Mucosa of descending colon (tissue), 3 donors: ENCODE data around the gene RPL21. TPM values are rescaled to one million over a fixed set of nuclear protein-coding genes. Genes with fewer than 3 reads are reported as not detected.

Experiments used
- ATAC-seq: fragments of 200-7000 bp; cut with Tn5 transposase; one replicate; pipeline ENCODE4 v1.9.1; 2020; ENCODE audit warnings: mild to moderate bottlenecking, moderate library complexity
- DNase-seq, 3 donors: peaks; one replicate each; pipeline ENCODE4 v3.0.0-alpha.2; 2020
- H3K36me3 ChIP-seq: fragments of 200-600 bp; one replicate; pipeline ENCODE4 v1.8.0; 2021; ENCODE audit warnings: low read depth, mild to moderate bottlenecking
- H3K4me1 ChIP-seq: fragments of 200-600 bp; one replicate; pipeline ENCODE4 v1.8.0; 2021; ENCODE audit warnings: low read depth, mild to moderate bottlenecking
- H3K4me3 ChIP-seq: fragments of 200-600 bp; one replicate; pipeline ENCODE4 v1.8.0; 2021; ENCODE audit warnings: mild to moderate bottlenecking
- H3K9me3 ChIP-seq: fragments of 200-600 bp; one replicate; pipeline ENCODE4 v1.8.0; 2021; ENCODE audit warnings: mild to moderate bottlenecking
- intact Hi-C, 2 donors: fragments of 100-400 bp; cut with DNase I in 1 of 2; cut with micrococcal nuclease in 1 of 2; formaldehyde crosslinking; loops; one replicate each; pipeline versions ENCODE4 v1.11.0 to v1.11.1; 2022; cut with DNase I, micrococcal nuclease
- total RNA-seq, 3 donors: library from RNA; stranded (reverse); fragmentation: NEBNext Ultra II Directional in 2 of 3; extraction: Animal tissue kit (Norgen Biotek cat#: 25700) in 2 of 3; gene quantifications; one replicate each; pipeline versions ENCODE4 v1.2.1 to v1.2.4, GENCODE V29; 2021 to 2023
- TF ChIP-seq, protein P1 (sequence below): fragments of 200-600 bp; IDR thresholded peaks from one replicate; pipeline ENCODE4 v1.8.0; 2022; ENCODE audit warnings: antibody characterized with exemption, mild to moderate bottlenecking
- donor health status: DM: no; HTN: no; CAD: no; lungs with moderate emphysema.
- donor health status: DM: no; HTN: no; CAD: no.
- donor health status: DM: no; HTN: yes; CAD: no.

RPL21 gene
- total RNA-seq, 3 donors from 2014 or later = 721 to 896 (median 791) TPM

- no peak for DNase-seq
- Histone ChIP-seq H3K4me1 (peaks cover 15% of the 10 kb centered on the region), H3K4me3 (no peak overlapping the region), H3K9me3 (no peaks in the 10 kb centered on the region), H3K36me3 (no peaks in the 10 kb centered on the region)
- intact Hi-C loops = loop anchor here (10.0 kb wide), 2 partner anchors 80 to 290 kb away; no protein-coding TSS in a partner anchor
- ATAC-seq = no peak
- TF ChIP-seq, protein P1, sequence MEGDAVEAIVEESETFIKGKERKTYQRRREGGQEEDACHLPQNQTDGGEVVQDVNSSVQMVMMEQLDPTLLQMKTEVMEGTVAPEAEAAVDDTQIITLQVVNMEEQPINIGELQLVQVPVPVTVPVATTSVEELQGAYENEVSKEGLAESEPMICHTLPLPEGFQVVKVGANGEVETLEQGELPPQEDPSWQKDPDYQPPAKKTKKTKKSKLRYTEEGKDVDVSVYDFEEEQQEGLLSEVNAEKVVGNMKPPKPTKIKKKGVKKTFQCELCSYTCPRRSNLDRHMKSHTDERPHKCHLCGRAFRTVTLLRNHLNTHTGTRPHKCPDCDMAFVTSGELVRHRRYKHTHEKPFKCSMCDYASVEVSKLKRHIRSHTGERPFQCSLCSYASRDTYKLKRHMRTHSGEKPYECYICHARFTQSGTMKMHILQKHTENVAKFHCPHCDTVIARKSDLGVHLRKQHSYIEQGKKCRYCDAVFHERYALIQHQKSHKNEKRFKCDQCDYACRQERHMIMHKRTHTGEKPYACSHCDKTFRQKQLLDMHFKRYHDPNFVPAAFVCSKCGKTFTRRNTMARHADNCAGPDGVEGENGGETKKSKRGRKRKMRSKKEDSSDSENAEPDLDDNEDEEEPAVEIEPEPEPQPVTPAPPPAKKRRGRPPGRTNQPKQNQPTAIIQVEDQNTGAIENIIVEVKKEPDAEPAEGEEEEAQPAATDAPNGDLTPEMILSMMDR = no peak
These were observed 23.3 kb downstream of the RPL21 start for GRCh38 chr13:27274631-27275030.

DNA sequence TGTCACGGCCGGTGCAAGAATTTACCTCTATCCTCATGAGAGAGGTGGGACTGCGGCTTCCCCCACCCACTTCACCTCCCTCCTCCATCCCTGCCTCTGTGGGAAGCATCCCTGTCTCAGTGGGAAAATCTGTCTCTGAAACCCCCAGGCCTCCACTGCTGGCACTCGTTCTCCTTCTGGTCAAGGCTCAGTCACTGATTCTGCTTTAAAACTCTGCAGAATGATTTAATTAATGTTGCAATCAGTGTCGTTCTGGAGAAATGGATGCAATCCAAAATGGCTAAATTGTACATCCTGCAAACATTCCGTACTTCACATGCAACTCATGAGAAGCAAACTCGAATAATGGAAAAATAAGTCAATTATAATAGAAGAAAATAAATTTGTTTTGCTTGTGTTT lies 24.8 kb downstream of the RPL21 start:
- peaks cover 13% of the 10 kb centered on the region for H3K4me1 ChIP-seq
- H3K4me3 ChIP-seq = no peak overlapping the region
- DNase-seq (no peak), ATAC-seq (no peak)
- no peaks in the 10 kb centered on the region for H3K9me3 ChIP-seq
- TF ChIP-seq, protein P1 = no peak
- H3K36me3 ChIP-seq = no peaks in the 10 kb centered on the region
- intact Hi-C loops = loop anchor here (10.0 kb wide), 2 partner anchors 79 to 291 kb away; no protein-coding TSS in a partner anchor

- Histone ChIP-seq H3K9me3 (no peaks in the 10 kb centered on the region), H3K4me3 (no peak overlapping the region), H3K4me1 (no peaks in the 10 kb centered on the region), H3K36me3 (no peaks in the 10 kb centered on the region)
- TF ChIP-seq, protein P1 = no peak
- DNase-seq (no peak), ATAC-seq (no peak)
- intact Hi-C loops = loop anchor here (10.0 kb wide), 2 partner anchors 75 to 295 kb away; no protein-coding TSS in a partner anchor
These were observed 28.1 kb downstream of the RPL21 start for GRCh38 chr13:27279506-27279905.

DNA sequence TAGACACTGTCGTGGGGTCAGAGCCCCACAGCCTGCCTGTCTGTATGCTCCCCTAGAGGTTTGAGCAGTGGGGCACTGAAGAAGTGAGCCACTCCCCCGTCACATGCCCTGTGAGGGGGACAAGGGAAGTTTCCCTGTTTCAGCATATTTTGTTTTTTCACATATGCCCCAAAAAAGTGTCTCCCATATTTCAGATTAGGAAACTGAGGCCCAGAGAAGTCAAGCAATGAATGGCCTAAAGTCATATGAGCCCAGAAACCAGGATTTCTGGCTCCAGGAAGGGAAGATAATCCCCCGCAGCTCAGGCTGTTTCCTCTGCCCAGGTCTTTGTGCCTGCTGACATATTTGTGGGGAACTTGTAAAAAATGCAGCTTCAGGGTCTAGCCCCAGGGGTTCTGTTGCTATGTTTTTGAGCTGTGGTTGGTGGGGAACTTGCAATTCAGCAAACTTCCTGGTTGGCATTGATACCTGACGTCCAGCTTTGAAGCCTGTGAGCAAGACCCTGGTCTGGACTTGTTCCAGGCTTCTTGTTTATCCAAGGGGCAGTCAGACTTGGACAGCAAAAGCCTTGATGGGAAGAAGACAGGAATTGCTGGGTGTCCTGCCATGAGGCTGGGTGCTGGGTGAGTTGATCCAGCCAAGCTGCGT lies 28.8 kb downstream of the RPL21 start:
- no peak for DNase-seq
- H3K36me3 ChIP-seq = no peaks in the 10 kb centered on the region
- H3K4me3 ChIP-seq = no peak overlapping the region
- ATAC-seq = no peak
- TF ChIP-seq, protein P1 = no peak
- H3K4me1 ChIP-seq = no peaks in the 10 kb centered on the region
- intact Hi-C loops = no loop called here
- H3K9me3 ChIP-seq = no peaks in the 10 kb centered on the region

GRCh38 chr13:27280841-27281240 lies 29.5 kb downstream of the RPL21 start:
- no peaks in the 10 kb centered on the region for H3K4me1 ChIP-seq
- intact Hi-C loops = no loop called here
- DNase-seq (no peak), ATAC-seq (no peak)
- TF ChIP-seq, protein P1 = no peak
- H3K9me3 ChIP-seq = no peaks in the 10 kb centered on the region
- H3K4me3 ChIP-seq = no peak overlapping the region
- H3K36me3 ChIP-seq = no peaks in the 10 kb centered on the region
